Activated effector memory CD4-positive, alpha-beta T cell treated with Interleukin-2 at 50 U/mL for 16 hours (primary cell): ENCODE measurements around the gene KCNC3.

Experiments used
- DNase-seq: peaks from one replicate; pipeline ENCODE4 v3.0.0-alpha.2; 2020

Gene KCNC3

DNA sequence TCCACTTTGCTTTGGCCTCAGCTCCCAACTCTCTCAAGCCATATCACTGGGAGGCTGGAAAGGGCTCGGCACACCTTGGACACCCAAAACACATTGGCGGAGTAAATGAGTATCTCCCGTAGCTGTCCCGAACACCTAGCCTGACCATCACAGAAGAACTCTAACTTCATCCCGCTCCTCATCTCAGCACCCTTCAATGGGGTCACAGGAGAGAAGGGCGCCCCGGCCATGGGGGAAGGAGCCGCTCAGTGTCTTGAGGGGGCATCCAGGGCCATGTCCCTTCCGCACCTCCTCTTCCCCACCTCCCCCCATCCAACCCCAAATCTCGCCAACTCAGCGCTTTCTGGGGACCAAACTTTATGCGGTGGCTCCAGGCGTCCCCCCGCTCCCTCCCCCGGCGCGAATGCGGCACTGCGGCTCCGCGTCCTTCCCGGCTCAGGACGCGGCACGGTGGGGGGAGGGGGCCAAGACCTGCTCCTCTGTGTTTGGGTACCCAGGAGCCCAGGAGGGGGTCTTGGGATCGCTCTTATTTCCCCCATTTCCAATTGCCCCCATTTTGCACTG is 3.0 kb downstream of the KCNC3 start:
- DNase-seq: no peak

GRCh38 chr19:50325310-50326100 is 3.7 kb downstream of the KCNC3 start:
- peak; percentile 54 for DNase-seq

DNA sequence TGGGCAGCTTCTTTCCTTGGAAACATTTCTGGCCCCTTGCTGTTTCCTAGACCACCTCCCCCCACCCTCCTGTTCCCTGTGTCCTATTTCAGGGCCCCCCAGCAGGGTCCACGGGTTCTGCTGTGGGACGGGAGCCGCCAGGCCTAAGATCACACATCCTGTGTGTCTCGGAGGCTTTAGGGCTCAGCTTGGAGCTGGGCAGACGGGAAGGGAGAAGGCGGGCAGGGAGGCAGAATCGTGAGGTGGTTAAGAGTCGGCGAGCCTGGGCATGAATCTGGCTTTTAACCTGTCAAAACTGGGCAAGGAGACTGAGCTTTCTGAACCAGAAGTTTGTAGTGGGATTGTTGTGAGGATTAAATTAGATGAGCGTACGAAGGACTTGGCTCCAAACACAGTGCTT is 4.8 kb downstream of the KCNC3 start:
- DNase-seq: no peak

DNA sequence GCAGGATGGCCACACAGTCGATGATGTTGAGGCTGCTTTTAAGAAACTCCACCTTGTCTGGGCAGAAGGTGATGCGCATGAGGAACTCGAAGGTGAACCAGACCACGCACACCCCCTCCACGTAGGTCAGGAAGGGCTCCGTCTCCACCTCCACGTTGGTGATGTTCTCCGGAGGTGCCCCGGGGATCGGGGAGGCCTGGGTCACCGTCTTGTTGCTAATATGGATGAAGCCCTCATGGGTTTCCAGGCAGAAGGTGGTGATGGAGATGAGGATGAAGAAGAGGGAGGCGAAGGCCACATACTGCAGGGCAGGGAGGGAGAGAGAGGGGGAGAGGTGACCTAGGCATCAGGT is 5.4 kb downstream of the KCNC3 start:
- DNase-seq: no peak

- DNase-seq: no peak
These were observed 6.0 kb downstream of the KCNC3 start for GRCh38 chr19:50322931-50323781.

DNA sequence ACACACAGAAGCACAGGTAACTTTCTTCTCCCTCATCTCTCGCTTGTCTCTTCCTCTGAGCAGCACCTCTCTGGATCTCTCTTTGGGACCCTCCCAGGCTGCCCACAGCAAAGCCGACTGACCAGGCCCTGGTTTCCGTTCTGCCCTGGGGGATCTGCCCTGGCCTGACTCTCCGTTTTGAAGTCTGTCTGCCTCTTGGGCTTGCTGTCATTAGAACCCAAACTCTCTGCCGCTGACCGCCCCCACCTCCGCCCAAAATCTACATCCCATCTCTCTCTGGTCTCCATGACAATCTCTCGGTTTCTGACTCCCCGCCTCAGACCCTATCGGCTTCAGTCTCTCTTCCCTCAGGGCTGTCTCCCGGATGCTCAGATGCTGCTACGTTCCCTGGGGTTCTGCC is 6.9 kb downstream of the KCNC3 start:
- no peak for DNase-seq

DNA sequence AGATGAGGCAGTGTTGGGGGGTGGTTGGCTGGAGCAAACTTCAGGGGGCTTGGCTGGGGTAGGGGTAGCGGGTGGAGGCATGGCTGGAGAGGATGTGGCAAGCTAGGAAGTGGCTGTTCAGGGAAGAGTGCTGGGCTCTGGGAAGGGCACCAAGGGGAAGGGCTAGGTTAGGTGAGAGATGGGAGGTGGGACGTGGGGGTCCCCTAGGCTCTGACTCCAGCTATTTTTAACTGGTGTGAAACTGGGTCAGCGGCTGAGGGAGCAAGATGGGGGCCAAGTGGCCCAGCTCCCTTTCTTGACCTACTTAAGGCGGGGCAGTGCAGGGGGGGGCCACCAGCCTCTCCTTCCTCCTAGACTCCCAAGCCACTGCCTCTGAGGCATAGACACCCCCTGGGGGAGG is 7.3 kb downstream of the KCNC3 start:
- DNase-seq: no peak

DNA sequence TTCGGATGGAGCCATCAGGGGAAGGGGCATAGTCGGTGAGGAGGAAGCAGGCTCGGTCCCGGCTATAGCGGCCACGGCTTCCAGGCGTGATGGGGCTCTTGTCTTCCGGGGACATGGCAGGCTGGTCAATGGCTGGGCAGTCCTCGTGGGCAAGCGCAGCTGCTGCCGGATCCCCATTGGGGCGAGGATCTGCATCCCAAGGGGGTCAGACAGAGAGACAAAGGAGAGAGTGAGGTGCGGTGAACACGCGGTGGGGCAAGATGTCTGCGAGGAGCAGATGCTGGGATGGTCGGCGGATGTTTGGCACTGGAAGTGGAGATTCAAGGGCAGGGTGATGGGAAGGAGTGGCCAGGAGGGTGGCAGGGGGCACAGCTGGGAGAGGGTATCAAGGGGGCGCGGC is 8.6 kb downstream of the KCNC3 start:
- DNase-seq: no peak

GRCh38 chr19:50320051-50320450 is 9.1 kb downstream of the KCNC3 start:
- no peak for DNase-seq

DNA sequence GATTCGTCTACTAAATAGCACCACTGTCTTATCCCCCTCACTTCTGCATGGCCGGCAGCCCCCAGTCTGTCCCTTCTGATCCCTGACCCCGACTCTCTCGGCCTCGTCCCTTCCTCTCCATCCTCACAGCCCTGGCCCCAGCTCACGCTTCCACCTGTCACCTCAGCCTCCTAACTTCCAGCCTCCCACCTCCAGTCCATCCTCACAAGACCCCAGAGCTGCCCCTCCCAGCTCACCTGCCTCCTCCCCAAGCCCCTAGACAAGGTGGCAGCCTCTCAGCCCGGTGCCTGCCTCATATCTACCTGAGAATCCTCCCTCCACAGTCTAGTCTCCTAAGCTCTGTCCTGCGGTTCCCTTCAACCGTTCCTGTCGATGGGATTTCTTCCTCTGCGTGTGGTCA is 10.0 kb downstream of the KCNC3 start:
- no peak for DNase-seq

GRCh38 chr19:50318438-50318837 is 10.7 kb downstream of the KCNC3 start:
- no peak for DNase-seq

DNA sequence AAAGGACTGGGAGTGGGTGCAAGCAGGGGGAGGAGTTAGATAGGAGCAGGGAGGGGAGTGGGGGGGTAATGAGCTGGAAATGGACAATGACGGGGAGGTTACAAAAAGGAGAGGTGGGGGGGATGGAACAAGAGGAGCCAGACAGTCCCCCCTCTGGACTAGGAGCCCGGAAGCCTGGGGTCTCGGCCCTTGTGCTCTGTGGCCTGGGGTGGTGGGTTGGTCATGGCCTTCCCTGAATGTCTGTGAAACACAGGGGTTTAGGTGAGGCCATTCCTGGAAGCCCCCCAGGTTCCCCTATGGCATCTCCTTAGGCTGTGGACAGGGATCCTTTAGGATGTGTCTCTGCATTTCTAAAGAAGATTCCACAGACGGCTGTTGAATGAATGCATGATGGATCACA is 12.1 kb downstream of the KCNC3 start:
- no peak for DNase-seq

DNA sequence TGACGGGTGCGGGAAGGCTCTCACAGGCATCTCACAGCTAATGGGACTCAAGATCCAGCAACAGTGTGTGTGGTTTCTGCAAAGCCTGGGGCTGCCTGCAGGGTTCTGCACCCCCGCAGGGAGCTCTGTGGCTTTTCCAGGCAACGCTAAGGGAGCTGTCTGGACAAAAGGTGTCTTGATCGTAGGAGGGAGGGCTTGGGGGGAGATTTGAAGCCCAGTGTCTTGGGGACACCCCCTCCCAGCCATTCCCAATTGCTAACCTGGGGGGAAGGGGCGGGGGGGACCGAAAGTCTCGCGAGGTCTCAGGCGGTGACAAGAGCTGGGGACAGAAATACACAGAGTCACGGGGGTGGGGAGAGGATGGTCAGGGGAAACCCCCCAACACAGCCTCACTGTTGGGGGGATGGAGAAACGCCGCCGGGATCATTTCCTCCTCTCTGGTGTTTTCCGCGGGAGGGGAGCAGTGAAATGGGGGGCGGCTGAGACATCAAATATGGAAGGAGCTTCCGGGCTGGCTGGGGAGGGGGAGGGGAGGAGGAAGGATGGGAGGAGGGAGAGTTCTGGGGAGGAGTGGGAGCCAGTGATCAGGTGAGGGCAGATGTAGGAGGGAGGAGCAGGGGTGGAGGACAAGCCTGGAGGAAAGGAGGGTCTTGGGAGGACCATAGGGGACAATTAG is 13.3 kb downstream of the KCNC3 start:
- DNase-seq: no peak

DNA sequence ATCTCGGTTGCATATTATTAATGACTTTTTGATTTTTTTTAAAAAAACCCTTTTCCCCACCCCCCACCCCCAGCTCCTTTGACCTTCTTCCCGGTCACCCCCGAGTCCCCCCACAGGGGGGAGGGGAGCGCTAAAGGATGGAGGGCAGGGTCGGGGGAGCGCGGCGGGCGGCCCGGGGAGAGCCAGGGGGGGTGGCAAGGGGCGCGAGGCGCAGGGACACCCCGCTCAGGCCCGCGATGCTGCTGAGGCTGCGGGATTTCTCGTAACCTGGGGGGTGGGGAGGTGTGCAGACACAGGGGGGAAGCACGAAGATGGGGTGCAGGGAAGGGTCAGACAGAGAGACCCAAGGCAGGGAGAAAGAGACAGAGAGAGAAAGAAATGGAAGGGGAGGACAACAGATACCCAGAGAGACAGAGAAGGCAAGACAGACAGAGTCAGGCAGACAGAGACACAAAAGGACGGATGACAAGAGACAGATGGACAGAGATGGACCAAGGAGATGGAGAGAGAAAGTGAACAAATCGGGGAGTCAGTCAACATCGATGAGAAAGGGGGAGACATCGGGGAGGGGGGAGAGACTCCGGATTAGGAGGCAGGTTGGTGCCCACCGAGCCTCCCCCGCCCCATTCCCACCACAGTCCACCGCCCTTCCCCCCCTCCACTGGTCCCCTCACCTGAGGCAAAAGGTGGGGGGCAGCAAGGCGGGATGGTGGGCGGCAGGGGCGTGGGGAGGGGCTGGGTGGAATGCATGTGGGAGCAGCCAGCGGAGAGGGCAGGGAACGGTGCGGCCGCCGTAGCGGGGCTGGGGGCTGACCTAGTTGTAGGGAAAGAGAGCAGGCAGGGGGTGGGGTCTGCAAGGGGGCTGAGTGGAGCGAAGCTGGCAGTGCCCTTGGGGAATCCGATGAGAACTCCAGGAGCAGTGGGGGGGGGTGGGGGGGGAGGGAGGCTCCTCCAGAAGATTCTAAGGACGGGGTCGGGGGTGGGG is 14.2 kb downstream of the KCNC3 start:
- no peak for DNase-seq

DNA sequence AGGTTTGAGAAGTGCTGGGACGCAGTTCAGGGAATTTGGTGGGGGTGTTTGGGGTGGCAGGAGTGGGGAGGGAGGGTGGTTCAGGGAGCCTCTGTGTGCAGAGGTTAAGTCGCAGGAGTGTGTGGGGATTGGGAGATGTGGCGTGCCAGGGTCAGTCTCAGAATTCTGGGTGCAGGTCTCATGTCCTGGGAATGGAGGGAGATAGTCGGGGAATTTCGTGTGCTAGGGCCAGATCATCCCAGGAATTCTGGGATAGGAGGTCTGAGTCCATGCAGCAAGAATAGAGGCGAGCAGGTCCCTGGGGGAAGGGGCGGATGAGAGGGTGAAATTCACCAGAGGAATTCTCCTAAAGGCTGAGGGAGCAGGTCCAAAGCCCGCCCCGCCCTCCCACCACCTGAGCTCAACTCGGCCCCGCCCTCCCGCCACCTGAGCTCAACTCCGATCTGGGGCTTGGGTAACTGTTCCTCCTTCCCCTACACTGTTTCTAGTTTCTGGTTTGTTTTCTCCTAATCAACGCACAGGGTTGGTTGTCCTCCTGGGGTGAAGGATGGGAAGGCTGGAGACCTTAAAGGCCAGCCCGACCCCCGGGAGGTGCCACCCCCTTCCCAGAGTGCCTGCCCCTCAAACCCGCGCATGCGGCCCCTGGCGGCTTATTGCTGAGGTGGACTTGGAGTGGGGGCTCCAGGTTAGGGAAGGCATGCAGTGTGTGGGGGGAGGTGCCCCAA is 15.2 kb downstream of the KCNC3 start:
- no peak for DNase-seq

DNA sequence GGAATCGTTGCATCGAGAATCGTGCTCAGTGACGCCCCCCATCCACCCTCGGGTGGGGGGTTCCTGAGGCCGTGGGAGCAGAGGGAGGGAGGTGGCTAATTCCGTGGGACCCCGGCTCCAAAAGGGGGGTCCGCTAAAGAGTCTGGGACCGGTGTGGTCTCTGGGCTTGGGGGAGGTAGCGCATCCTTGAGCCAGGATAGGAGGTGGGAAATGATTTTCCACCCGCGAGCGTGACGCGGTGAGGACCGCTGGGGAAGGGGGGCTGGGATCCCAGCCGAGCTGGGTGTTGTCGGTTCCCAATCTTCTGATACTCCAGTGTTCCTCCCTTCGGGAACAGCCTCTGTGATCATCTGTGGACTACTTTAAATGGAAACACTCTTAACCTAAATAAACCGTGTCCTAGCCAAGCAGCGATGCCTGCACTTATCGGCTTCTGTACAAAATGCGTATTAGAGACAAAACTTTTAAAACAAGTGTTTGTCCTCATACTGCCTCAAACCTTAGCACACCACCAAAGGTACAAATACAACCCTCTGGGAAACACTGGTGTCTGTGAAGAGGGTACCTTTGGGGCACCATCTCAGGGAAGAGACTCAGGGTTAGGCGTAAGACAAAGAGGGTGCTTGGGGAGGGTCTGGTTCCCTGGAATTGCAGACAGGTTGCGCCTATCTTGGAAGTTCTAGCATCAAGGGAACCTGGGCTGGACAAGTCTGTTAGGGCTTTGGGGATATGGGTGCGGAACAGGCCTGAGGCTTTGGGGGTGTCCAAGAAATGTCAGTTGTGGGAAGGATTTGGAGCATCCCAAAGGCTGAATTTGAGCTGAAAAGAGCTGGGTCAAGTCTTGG is 16.0 kb downstream of the KCNC3 start:
- DNase-seq: no peak

GRCh38 chr19:50311723-50312635 is 17.2 kb downstream of the KCNC3 start:
- DNase-seq: no peak

DNA sequence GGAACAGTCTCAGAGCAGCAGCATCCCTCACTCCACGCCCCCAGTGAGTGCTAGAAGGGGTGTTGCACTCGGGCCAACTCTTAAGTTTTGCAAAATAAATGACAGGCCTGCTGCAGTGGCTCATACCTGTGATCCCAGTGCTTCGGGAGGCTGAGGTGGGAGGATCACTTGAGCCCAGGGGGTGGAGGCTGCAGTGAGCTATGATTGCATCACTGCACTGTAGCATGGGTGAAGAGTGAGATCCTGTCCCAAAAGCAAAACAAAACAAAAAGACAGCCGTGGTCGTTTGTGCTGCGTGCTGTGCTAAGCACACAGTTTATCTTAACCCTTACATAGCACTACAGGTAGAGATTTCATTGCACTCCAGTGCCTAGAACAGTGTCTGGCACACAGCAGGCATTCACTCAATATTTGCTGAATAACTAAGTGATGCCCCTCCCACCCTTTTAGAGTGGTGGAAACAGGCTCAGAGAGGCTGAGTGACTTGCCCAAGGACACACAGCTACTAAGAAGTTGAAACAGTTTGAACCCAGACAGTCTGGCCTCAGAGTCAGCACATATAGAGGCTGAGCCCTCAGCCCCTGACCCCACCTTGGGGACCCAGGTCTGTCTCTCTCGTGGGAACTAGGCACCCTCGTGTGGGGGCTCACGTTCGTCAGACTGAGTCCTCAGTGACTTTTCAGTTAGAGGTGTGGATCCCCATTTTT is 18.3 kb downstream of the KCNC3 start:
- no peak for DNase-seq
